K562 (cell line): ENCODE measurements around the gene PAX8. TPM values are rescaled to one million over a fixed set of nuclear protein-coding genes. Genes with fewer than 3 reads are reported as not detected.

ENCODE experiments used
- ATAC-seq: fragments of 200-7000 bp; cut with Tn5 transposase; 3 replicates; pipeline ENCODE4 v1.9.1; 2020; ENCODE audit warnings: moderate library complexity
- BruUV-seq: library from RNA; stranded (reverse); fragments of 400-500 nt; replicated peaks from 2 replicates; lab custom pipeline; 2021; lab: Mats Ljungman, UMichigan
- CTCF ChIA-PET: fragments of 300-600 bp; formaldehyde crosslinking; extraction: SDS; loops from one replicate; lab custom pipeline; 2021; ENCODE audit warnings: low intra/inter-chr PET ratio; lab: Yijun Ruan, JAX
- POLR2A ChIA-PET: fragments of 300-600, 350-650 bp; sonication (Branson Sonifier 250); formaldehyde crosslinking; extraction: SDS; loops from one replicate; lab custom pipeline; 2021; ENCODE audit warnings: antibody characterized with exemption, inconsistent platforms; lab: Yijun Ruan, JAX
- DNase-seq, 4 experiments: peaks; one replicate each; pipeline versions ENCODE4 v3.0.0 to v3.0.0-alpha.2; 2011 to 2018; ENCODE audit warnings: low spot score in 3 of 4, mixed read lengths in 3 of 4; ENCODE audit errors: extremely low read depth in 1 of 4
- FAIRE-seq: peaks from 2 replicates; lab custom pipeline; 2011; peaks lifted over from hg19 to GRCh38; lab: Jason Lieb, UNC
- H2AFZ ChIP-seq: 2 replicates; pipeline ENCODE4 v1.6.0; 2011; ENCODE audit warnings: low read depth, low read length, control low read depth, inconsistent platforms
- H3K27ac ChIP-seq: fragments of 200-600 bp; 3 replicates; pipeline ENCODE4 v1.8.0; 2011; ENCODE audit warnings: low read depth, mild to moderate bottlenecking, control low read depth, inconsistent platforms, low read length, moderate library complexity, mixed read lengths; ENCODE audit errors: extremely low read depth
- H3K27me3 ChIP-seq, 2 experiments: fragments of 300-600 bp in 1 of 2; 2 replicates in 1 of 2; 3 replicates in 1 of 2; pipeline versions ENCODE4 v1.6.0 to v1.8.0; 2011; ENCODE audit warnings: inconsistent platforms in 2 of 2, low read length in 2 of 2, mild to moderate bottlenecking in 1 of 2, mixed read lengths in 1 of 2, moderate library complexity in 1 of 2; ENCODE audit not compliant: control insufficient read depth in 2 of 2, insufficient read depth in 2 of 2
- H3K36me3 ChIP-seq: fragments of 300-600 bp; 3 replicates; pipeline ENCODE4 v1.8.0; 2011; ENCODE audit warnings: mild to moderate bottlenecking, low read length, inconsistent platforms; ENCODE audit not compliant: control insufficient read depth, insufficient read depth
- H3K4me1 ChIP-seq, 2 experiments: fragments of 200-600 bp in 1 of 2; replicated peaks in 1 of 2; 2 replicates in 1 of 2; 3 replicates in 1 of 2; pipeline versions ENCODE4 v1.5.1 to v1.8.0; 2011; ENCODE audit warnings: inconsistent platforms in 2 of 2, low read length in 2 of 2, mild to moderate bottlenecking in 1 of 2, mixed read lengths in 1 of 2, moderate library complexity in 1 of 2; ENCODE audit not compliant: control insufficient read depth in 2 of 2, insufficient read depth in 2 of 2
- H3K4me2 ChIP-seq: 2 replicates; pipeline ENCODE4 v1.6.1; 2011; ENCODE audit warnings: low read length, control low read depth, inconsistent platforms, mixed read lengths; ENCODE audit not compliant: insufficient read depth
- H3K4me3 ChIP-seq: fragments of 200-600 bp; sonication (generic), shearing (Covaris generic); 2 replicates; pipeline ENCODE4 v1.5.1; 2016; ENCODE audit warnings: control low read depth, inconsistent platforms
- H3K79me2 ChIP-seq: fragments of 200-600 bp; 3 replicates; pipeline ENCODE4 v1.8.0; 2011; ENCODE audit warnings: low read length, inconsistent platforms; ENCODE audit not compliant: control insufficient read depth, insufficient read depth
- H3K9ac ChIP-seq, 2 experiments: 2 replicates each; pipeline versions ENCODE4 v1.6.0 to v1.6.1; 2011; ENCODE audit warnings: low read depth in 2 of 2, low read length in 2 of 2, control low read depth in 1 of 2, inconsistent platforms in 1 of 2, mild to moderate bottlenecking in 1 of 2, mixed read lengths in 1 of 2; ENCODE audit not compliant: insufficient read depth in 1 of 2
- H3K9me1 ChIP-seq: one replicate; pipeline ENCODE4 v1.6.0; 2011; ENCODE audit warnings: inconsistent platforms, mild to moderate bottlenecking, low read length, moderate library complexity; ENCODE audit not compliant: control insufficient read depth, insufficient read depth
- H3K9me3 ChIP-seq: replicated peaks from 2 replicates; pipeline ENCODE4 v1.5.1; 2011; ENCODE audit warnings: low read depth, low read length, inconsistent platforms; ENCODE audit not compliant: control insufficient read depth, insufficient read depth
- H4K20me1 ChIP-seq: replicated peaks from 2 replicates; pipeline ENCODE4 v1.6.1; 2011; ENCODE audit warnings: low read length, inconsistent platforms, mixed read lengths; ENCODE audit not compliant: control insufficient read depth, insufficient read depth
- C11orf30 ChIP-seq: fragments of 450-650 bp; IDR thresholded peaks from 2 replicates; pipeline ENCODE4 v1.6.1; 2016; ENCODE audit warnings: low read depth, mild to moderate bottlenecking
- HCFC1 ChIP-seq: IDR thresholded peaks from 2 replicates; pipeline ENCODE4 v1.6.1; 2012; ENCODE audit warnings: low read depth, low read length, improper control_type of control experiment
- RFX1 ChIP-seq: fragments of 450-650 bp; IDR thresholded peaks from 2 replicates; pipeline ENCODE4 v1.6.1; 2016; ENCODE audit warnings: mild to moderate bottlenecking, moderate library complexity
- SPI1 ChIP-seq: IDR thresholded peaks from 2 replicates; pipeline ENCODE4 v1.6.1; 2011; ENCODE audit warnings: low read depth, low read length, control low read depth, borderline replicate concordance
- TAF9B ChIP-seq: fragments of 450-650 bp; IDR thresholded peaks from 2 replicates; pipeline ENCODE4 v1.6.1; 2018; ENCODE audit warnings: mild to moderate bottlenecking; ENCODE audit not compliant: partially characterized antibody
- TCFL5 ChIP-seq: fragments of 250-450 bp; sonication (Bioruptor Pico); conservative IDR thresholded peaks from 2 replicates; pipeline ENCODE4 v1.6.1; 2021; ENCODE audit warnings: mild to moderate bottlenecking, moderate library complexity, matching md5 sums
- ZNF316 ChIP-seq: fragments of 450-650 bp; IDR thresholded peaks from 2 replicates; pipeline ENCODE4 v1.6.1; 2016
- WGBS: fragments of 100-300 bp; shearing (Covaris generic); methylation state at CpG from one replicate; pipeline ENCODE4 v1.1.6; 2016; ENCODE audit warnings: low coverage, mixed read lengths; ENCODE audit not compliant: insufficient coverage; ENCODE audit errors: missing lambda C conversion rate; 5-methylcytosine and 5-hydroxymethylcytosine counted together
- in situ Hi-C: fragments of 300-500 bp; cut with MboI; formaldehyde crosslinking; loops from 4 replicates; pipeline ENCODE4 v1.15.0; 2018; ENCODE audit warnings: inconsistent platforms, mixed read lengths
- intact Hi-C: fragments of 100-400 bp; cut with micrococcal nuclease; formaldehyde crosslinking; loops from 2 replicates; pipeline ENCODE4 v1.14.2; 2022
- polyA plus RNA-seq, 8 experiments: library from polyadenylated mRNA; depleted of rRNA in 4 of 8; stranded (reverse) in 5 of 8; unstranded in 3 of 8; fragments of >200 nt; fragmentation: Nextera tagmentation in 2 of 8; fragmentation: Illumina TruSeq in 1 of 8; extraction: Ambion mirVana in 2 of 8; extraction: Trizol in 1 of 8; gene quantifications; 2 replicates each; pipeline versions ENCODE4 v1.2.1 to v1.2.3, GENCODE V29; 2011 to 2014; ENCODE audit warnings: inconsistent platforms in 1 of 8, missing spikeins in 1 of 8
- total RNA-seq, 7 experiments: library from RNA; depleted of rRNA in 6 of 7; stranded (reverse); fragments of >200 nt in 6 of 7; fragmentation: Illumina TruSeq in 2 of 7; extraction: Trizol in 2 of 7; gene quantifications; 2 replicates each; pipeline versions ENCODE4 v1.2.1 to v1.2.3, GENCODE V29; 2011 to 2021; ENCODE audit warnings: low replicate concordance in 1 of 7

PAX8 gene
- total and polyA plus RNA-seq, 9 of the 15 experiments (the other 6 are each of a cell fraction or from before 2014, with no cell fraction given), result 0.13 to 2.1 (median 0.51) TPM

GRCh38 chr2:113225263-113226259 lies 53.2 kb downstream of the PAX8 start:
- Histone ChIP-seq H3K4me3 (no peak overlapping the region), H3K9ac (no peak overlapping the region), H3K9me1 (no peaks in the 10 kb centered on the region), H3K27ac (no peak overlapping the region), H3K27me3 (0 out of 5 replicates have a peak, but pooled peaks cover 0 to 4% of the 10 kb centered on the region in 2 experiments), H3K9me3 (no peaks in the 10 kb centered on the region), H3K36me3 (no peaks in the 10 kb centered on the region), H4K20me1 (no peaks in the 10 kb centered on the region), H2AFZ (no peak overlapping the region), H3K4me2 (no peak overlapping the region), H3K79me2 (no peaks in the 10 kb centered on the region), H3K4me1 (peaks cover 0 to 3% of the 10 kb centered on the region in 2 experiments; a peak in 1 of 5 replicates)
- ChIA-PET POLR2A (no interaction called here), CTCF (no interaction called here)
- ATAC-seq (no peak), FAIRE-seq (no peak), DNase-seq (no peak)
- no peak for TF ChIP-seq HCFC1
- TF ChIP-seq ZNF316, result peak; percentile 10; the same call in 1 of the 2 replicates
- no peak for TF ChIP-seq TCFL5 (CRISPR knock-in tag)
- TF ChIP-seq TAF9B, result no peak
- 0 out of 2 replicates have a peak, but pooled peaks have one; percentile 9 for TF ChIP-seq RFX1
- TF ChIP-seq C11orf30, result peak; percentile 14; the same call in 1 of the 2 replicates
- TF ChIP-seq SPI1, result no peak
- 22% methylated on average over 6 of the region's 12 CpGs for WGBS
- intact Hi-C loops, result loop anchor here (5.0 kb wide), 1 partner anchor 88 kb away; no protein-coding TSS in a partner anchor
- in situ Hi-C loops, result no loop called here
- no TSS peak for BruUV-seq
